ENCODE results near the gene MOV10.

- TF ChIP-seq CTCF (IDR thresholded peaks at IDR 0.05) (no peak), POLR2A (IDR thresholded peaks at IDR 0.05) (no peak)
These were observed 3.0 kb downstream of the MOV10 start for GRCh38 chr1:112677501-112677900.
